Amniotic epithelial cell (primary cell): ENCODE results near the gene SLC10A4.
A peak's percentile ranks its signal among the peaks of the same experiment; 100 is the strongest.

Experiments used
- DNase-seq: peaks from one replicate; pipeline ENCODE4 v3.0.0-alpha.2; 2010; ENCODE audit warnings: low read depth

The SLC10A4 gene

DNA sequence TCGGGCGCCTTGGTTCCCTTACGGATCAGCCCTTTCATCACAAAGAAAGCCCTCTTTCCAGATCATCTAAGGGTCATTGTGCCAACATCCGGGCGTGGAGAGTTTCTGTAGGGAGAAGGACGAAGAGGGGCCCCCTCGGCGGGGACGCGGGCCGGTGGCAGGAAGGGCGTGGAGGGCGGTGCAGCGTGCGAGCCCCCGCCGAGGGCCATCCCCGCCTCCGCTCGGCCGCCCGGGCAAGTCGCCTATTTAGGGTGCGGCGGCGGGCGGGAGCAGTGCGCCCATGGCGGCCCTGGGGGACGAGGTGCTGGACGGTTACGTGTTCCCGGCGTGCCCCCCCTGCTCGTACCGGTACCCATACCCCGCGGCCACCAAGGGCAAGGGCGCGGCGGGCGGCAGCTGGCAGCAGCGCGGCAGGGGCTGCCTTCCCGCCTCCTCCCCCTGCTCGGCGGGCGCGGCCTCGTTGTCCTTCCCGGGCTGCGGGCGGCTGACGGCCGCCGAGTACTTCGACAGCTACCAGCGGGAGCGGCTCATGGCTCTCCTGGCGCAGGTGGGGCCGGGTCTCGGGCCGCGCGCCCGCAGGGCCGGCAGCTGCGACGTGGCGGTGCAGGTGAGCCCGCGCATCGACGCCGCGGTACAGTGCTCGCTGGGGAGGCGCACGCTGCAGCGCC, 7.0 kb downstream of the SLC10A4 start, which contains the start of gene ZAR1:
Gene ZAR1 (plus strand): TSS at position 241 of the 668 bp plus-strand sequence. CDS start 40 bp downstream, at position 281.
- no peak for DNase-seq

- DNase-seq, result no peak
These were observed 7.8 kb downstream of the SLC10A4 start for GRCh38 chr4:48490680-48491513.

- no peak for DNase-seq
These were observed 8.5 kb downstream of the SLC10A4 start for GRCh38 chr4:48491514-48492176.

GRCh38 chr4:48493452-48494100, 10.4 kb downstream of the SLC10A4 start:
- peak; percentile 16 for DNase-seq

DNA sequence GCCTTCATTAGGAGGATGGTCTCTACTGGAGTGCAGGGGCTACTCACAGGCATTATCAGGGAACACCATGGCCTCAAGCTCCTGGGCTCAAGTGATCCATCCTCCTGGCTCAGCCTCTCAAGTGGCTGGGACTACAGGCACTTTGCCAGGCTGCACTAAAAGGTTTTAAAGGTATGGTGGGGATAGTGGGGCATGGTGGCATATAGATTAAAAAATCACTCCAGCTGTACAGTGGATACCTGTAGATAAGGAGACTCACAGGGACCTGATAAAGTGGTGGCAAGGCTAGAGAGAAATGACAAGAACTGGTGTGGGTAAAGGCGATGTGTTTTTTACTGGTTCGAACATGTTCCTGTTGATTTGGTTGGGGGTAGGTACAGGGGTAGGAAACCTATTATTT, 12.8 kb downstream of the SLC10A4 start:
- no peak for DNase-seq

GRCh38 chr4:48498895-48499294, 15.8 kb downstream of the SLC10A4 start:
- no peak for DNase-seq

DNA sequence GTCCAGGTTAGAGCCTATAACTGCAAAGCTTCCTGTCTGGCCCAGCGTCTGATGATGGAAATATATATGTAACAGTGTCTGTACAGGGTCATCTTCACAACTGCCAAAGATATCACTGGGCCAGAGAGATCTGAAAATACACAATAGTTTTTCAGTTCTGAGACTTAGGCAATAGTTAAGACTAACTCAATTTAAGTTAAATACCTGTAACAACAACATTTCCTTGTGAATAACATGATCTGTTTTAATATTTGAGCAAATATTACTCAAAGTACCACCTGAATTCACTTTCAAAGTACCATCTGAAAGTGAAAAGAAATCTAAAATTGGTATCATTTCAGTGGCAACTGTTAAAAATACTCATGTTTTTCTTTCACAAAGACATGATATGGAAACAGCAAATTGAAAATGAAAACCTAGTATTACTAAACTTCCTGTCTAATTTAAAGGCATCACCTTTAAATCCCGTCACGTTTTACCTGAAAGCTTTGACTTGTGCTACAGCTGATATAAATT, 16.5 kb downstream of the SLC10A4 start:
- DNase-seq, result no peak

- no peak for DNase-seq
These were observed 20.3 kb downstream of the SLC10A4 start for GRCh38 chr4:48503233-48504025.

- no peak for DNase-seq
These were observed 20.8 kb downstream of the SLC10A4 start for GRCh38 chr4:48504026-48504330.

- DNase-seq, result no peak
These were observed 21.2 kb downstream of the SLC10A4 start for GRCh38 chr4:48504352-48504751.

- no peak for DNase-seq
These were observed 23.6 kb downstream of the SLC10A4 start for GRCh38 chr4:48506716-48507115.

GRCh38 chr4:48509543-48509942, 26.4 kb downstream of the SLC10A4 start:
- DNase-seq, result peak; percentile 27

- DNase-seq, result no peak
These were observed 35.0 kb downstream of the SLC10A4 start for GRCh38 chr4:48518143-48518542.

DNA sequence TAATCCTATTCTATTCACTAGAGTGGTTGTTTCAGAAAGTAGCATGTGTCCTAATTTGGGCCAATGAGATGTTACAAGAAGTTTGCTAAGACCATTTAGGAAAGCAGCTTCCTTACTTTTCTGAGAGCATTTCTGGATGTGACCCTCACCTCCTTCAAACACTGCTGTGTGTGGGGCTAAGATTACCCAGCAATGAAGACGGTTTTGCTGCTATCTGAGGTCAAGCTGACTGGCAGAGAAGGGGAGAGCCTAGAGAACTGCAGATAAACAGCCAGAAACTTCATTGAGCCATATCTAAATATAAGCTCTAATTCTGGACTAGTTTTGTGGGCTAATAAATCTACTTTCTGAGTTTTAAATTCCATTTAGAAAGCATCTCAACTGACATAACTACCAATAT, 43.3 kb downstream of the SLC10A4 start:
- DNase-seq, result no peak

- no peak for DNase-seq
These were observed 55.2 kb downstream of the SLC10A4 start for GRCh38 chr4:48538358-48538757.
